Spleen (tissue), 7 donors: ENCODE measurements around the gene PAX2.

Experiments used
- POLR2AphosphoS5 ChIP-seq, 3 donors: sonication (generic); formaldehyde crosslinking; IDR thresholded peaks; one replicate each; pipeline ENCODE4 v1.5.1; 2017; ENCODE audit warnings: antibody characterized with exemption in 3 of 3
- TF ChIP-seq, protein P1 (sequence below), 11 experiments: fragments of 200-600 bp in 7 of 11; fragments of 450-650 bp in 4 of 11; sonication (generic) in 4 of 11; IDR thresholded peaks in 8 of 11; conservative IDR thresholded peaks in 3 of 11; 1 replicate in 7 of 11; 2 replicates in 4 of 11; pipeline versions ENCODE4 v1.4.0 to v1.8.0; 2016 to 2021; ENCODE audit warnings: antibody characterized with exemption in 11 of 11, inconsistent platforms in 4 of 11, mild to moderate bottlenecking in 1 of 11
- donor health status: DM: no; HTN: no; CAD: no; lungs with moderate emphysema.
- donor health status: DM: no; HTN: no; CAD: no.
- donor health status: DM: no; HTN: no; CAD: no.

GRCh38 chr10:100830728-100831111 lies 85.3 kb downstream of the PAX2 start:
- TF ChIP-seq POLR2AphosphoS5 (IDR thresholded peaks at IDR 0.05) = no peak
- TF ChIP-seq, protein P1, sequence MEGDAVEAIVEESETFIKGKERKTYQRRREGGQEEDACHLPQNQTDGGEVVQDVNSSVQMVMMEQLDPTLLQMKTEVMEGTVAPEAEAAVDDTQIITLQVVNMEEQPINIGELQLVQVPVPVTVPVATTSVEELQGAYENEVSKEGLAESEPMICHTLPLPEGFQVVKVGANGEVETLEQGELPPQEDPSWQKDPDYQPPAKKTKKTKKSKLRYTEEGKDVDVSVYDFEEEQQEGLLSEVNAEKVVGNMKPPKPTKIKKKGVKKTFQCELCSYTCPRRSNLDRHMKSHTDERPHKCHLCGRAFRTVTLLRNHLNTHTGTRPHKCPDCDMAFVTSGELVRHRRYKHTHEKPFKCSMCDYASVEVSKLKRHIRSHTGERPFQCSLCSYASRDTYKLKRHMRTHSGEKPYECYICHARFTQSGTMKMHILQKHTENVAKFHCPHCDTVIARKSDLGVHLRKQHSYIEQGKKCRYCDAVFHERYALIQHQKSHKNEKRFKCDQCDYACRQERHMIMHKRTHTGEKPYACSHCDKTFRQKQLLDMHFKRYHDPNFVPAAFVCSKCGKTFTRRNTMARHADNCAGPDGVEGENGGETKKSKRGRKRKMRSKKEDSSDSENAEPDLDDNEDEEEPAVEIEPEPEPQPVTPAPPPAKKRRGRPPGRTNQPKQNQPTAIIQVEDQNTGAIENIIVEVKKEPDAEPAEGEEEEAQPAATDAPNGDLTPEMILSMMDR (IDR thresholded peaks at IDR 0.05 in 8 of 11, conservative IDR thresholded peaks at IDR 0.05 in 3 of 11) = no peak
